ENCODE measurements around the gene CFAP46. TPM values are rescaled to one million over a fixed set of nuclear protein-coding genes. Genes with fewer than 3 reads are reported as not detected.

CFAP46 gene
- polyA plus RNA-seq, 1 of the 3 experiments (the other 2 are of a cell fraction), result 3.9 TPM

DNA sequence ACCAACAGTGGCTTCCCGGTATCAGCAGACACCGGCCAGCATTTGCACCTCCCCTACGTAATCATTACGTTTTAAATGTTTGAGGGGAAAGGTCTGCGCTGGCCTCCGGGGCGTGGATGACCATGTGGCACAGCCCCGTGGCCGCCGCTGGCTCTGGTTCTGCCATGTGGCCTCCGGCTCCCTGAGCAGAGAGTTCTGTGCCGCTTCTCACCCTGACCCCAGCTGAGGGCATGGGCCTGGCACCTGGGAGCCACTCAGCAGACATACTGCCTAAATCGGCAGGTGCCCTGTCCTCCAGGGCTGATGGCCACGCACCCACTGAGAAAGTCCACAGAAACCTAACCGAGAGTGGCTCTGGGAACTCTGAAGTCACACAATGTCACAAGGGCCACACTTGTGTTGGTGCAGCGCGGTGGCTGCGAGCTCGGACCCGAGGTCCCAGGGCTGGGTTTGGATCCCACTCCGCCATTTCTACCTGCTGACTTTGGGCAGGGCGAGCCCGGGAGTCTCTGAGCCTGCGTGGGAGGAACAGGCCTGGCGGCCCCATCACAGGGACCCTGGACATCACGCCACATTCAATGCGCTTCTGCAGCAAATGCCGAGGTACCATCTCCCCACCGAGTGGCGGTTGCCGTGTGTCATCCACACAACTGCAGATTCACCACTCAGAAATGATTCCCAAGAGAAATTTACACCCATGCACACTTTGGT, 25.3 kb downstream of the CFAP46 start:
- no peaks in the 10 kb centered on the region for H4K20me1 ChIP-seq (ENCODE audit: insufficient read depth)
- no peaks in the 10 kb centered on the region for H3F3A ChIP-seq (replicated peaks; ENCODE audit: insufficient read depth)
- no peaks in the 10 kb centered on the region for H3K79me2 ChIP-seq (ENCODE audit: insufficient read depth)
- DNase-seq, result no peak
- H3K9me3 ChIP-seq, result no peaks in the 10 kb centered on the region
- H3K4me3 ChIP-seq (ENCODE audit: low read depth in 2 of 2, low read length in 1 of 2), result no peak overlapping the region
- CTCF ChIA-PET, result interaction anchor here (1.2 kb wide), 1 partner anchor 13 kb away, joined by 6 read pairs; no protein-coding TSS in a partner anchor
- POLR2A ChIA-PET, result no interaction called here
- no peaks in the 10 kb centered on the region; a peak in 1 of 4 replicates for H3K4me1 ChIP-seq (ENCODE audit: control insufficient read depth in 1 of 2, insufficient read depth in 2 of 2, low read depth in 1 of 2, low read length in 1 of 2)
- H3K9me2 ChIP-seq, result no peaks in the 10 kb centered on the region
- 69% methylated on average over 15 of the region's 31 CpGs for WGBS (ENCODE audit: low lambda C conversion rate)
- no peak overlapping the region for H3K4me2 ChIP-seq
- no peaks in the 10 kb centered on the region for H3K36me3 ChIP-seq (replicated peaks in 1 of 2; ENCODE audit: control insufficient read depth in 1 of 2, insufficient read depth in 2 of 2, low read length in 1 of 2)
- no peak overlapping the region for H2AFZ ChIP-seq (ENCODE audit: low read depth)
- no peak for TF ChIP-seq FOSL2 (IDR thresholded peaks at IDR 0.05; ENCODE audit: borderline replicate concordance, low read depth)
- TF ChIP-seq EZH2phosphoT487 (IDR thresholded peaks at IDR 0.05; ENCODE audit: borderline replicate concordance, low read depth), result no peak
- TF ChIP-seq GATA2 (CRISPR knock-in tag; IDR thresholded peaks at IDR 0.05), result no peak
- TF ChIP-seq SIN3A (IDR thresholded peaks at IDR 0.05; ENCODE audit: borderline replicate concordance, low read depth, low read length), result no peak
- TF ChIP-seq RFX5 (IDR thresholded peaks at IDR 0.05; ENCODE audit: low read length), result no peak
- TF ChIP-seq, protein P1, sequence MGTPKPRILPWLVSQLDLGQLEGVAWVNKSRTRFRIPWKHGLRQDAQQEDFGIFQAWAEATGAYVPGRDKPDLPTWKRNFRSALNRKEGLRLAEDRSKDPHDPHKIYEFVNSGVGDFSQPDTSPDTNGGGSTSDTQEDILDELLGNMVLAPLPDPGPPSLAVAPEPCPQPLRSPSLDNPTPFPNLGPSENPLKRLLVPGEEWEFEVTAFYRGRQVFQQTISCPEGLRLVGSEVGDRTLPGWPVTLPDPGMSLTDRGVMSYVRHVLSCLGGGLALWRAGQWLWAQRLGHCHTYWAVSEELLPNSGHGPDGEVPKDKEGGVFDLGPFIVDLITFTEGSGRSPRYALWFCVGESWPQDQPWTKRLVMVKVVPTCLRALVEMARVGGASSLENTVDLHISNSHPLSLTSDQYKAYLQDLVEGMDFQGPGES (IDR thresholded peaks at IDR 0.05; ENCODE audit: low read depth, low read length), result no peak
- TF ChIP-seq FOXJ3 (CRISPR knock-in tag; IDR thresholded peaks at IDR 0.05), result no peak
- TF ChIP-seq YY1 (IDR thresholded peaks at IDR 0.05; ENCODE audit: low read depth), result no peak
- TF ChIP-seq, protein P2, sequence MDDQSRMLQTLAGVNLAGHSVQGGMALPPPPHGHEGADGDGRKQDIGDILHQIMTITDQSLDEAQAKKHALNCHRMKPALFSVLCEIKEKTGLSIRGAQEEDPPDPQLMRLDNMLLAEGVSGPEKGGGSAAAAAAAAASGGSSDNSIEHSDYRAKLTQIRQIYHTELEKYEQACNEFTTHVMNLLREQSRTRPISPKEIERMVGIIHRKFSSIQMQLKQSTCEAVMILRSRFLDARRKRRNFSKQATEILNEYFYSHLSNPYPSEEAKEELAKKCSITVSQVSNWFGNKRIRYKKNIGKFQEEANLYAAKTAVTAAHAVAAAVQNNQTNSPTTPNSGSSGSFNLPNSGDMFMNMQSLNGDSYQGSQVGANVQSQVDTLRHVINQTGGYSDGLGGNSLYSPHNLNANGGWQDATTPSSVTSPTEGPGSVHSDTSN (IDR thresholded peaks at IDR 0.05), result no peak
- TF ChIP-seq CHD2 (IDR thresholded peaks at IDR 0.05; ENCODE audit: low read length, partially characterized antibody), result no peak
- TF ChIP-seq, protein P3, sequence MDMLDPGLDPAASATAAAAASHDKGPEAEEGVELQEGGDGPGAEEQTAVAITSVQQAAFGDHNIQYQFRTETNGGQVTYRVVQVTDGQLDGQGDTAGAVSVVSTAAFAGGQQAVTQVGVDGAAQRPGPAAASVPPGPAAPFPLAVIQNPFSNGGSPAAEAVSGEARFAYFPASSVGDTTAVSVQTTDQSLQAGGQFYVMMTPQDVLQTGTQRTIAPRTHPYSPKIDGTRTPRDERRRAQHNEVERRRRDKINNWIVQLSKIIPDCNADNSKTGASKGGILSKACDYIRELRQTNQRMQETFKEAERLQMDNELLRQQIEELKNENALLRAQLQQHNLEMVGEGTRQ (IDR thresholded peaks at IDR 0.05; ENCODE audit: borderline replicate concordance, low read depth, low read length), result no peak
- TF ChIP-seq POLR2AphosphoS5 (IDR thresholded peaks at IDR 0.05; ENCODE audit: low read depth, low read length), result no peak
- no peak overlapping the region for H3K27ac ChIP-seq (ENCODE audit: low read depth in 2 of 2, low read length in 1 of 2)
- no peak overlapping the region for H3K9ac ChIP-seq
- H3K27me3 ChIP-seq (ENCODE audit: insufficient read depth), result no peaks in the 10 kb centered on the region

DNA sequence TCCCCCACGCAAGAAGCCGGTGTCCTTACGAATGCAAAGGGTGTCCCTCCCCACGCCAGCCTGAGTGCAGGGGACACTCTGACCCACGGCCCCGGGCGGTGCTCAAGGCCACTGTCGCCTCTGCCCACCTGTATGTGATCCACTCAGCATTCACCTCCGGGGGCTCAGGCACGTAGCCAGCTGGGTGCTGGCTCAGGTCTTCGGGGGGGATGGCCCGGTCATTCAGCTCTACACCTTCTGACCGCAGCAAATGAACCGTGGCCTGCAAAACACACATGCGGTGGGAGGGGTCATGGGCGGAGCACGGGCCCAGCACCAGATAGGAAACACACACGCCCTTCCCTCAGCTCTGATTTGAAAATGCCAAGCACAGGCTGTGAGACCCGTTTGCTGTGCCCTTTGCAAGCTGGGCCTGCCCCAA, 25.9 kb downstream of the CFAP46 start:
- H3K27ac ChIP-seq (ENCODE audit: low read depth in 2 of 2, low read length in 1 of 2), result no peak overlapping the region
- ChIA-PET CTCF (interaction anchor here (1.2 kb wide), 1 partner anchor 12 kb away, joined by 6 read pairs; no protein-coding TSS in a partner anchor), POLR2A (no interaction called here)
- H3K4me2 ChIP-seq, result no peak overlapping the region
- H3K9me2 ChIP-seq, result no peaks in the 10 kb centered on the region
- WGBS (ENCODE audit: low lambda C conversion rate), result 95% methylated on average over 11 of the region's 19 CpGs
- no peaks in the 10 kb centered on the region for H3F3A ChIP-seq (replicated peaks; ENCODE audit: insufficient read depth)
- no peak overlapping the region for H3K4me3 ChIP-seq (ENCODE audit: low read depth in 2 of 2, low read length in 1 of 2)
- no peaks in the 10 kb centered on the region for H3K27me3 ChIP-seq (ENCODE audit: insufficient read depth)
- TF ChIP-seq, protein P2 (IDR thresholded peaks at IDR 0.05), result no peak
- no peak overlapping the region for H2AFZ ChIP-seq (ENCODE audit: low read depth)
- H4K20me1 ChIP-seq (ENCODE audit: insufficient read depth), result no peaks in the 10 kb centered on the region
- H3K4me1 ChIP-seq (ENCODE audit: control insufficient read depth in 1 of 2, insufficient read depth in 2 of 2, low read depth in 1 of 2, low read length in 1 of 2), result no peaks in the 10 kb centered on the region; a peak in 1 of 4 replicates
- H3K36me3 ChIP-seq (replicated peaks in 1 of 2; ENCODE audit: control insufficient read depth in 1 of 2, insufficient read depth in 2 of 2, low read length in 1 of 2), result no peaks in the 10 kb centered on the region
- no peaks in the 10 kb centered on the region for H3K79me2 ChIP-seq (ENCODE audit: insufficient read depth)
- no peak overlapping the region for H3K9ac ChIP-seq
- no peaks in the 10 kb centered on the region for H3K9me3 ChIP-seq
- DNase-seq, result no peak
